GM23248 (cell line): ENCODE results near the gene ZNF14. TPM values are rescaled to one million over a fixed set of nuclear protein-coding genes. Genes with fewer than 3 reads are reported as not detected.
A peak's percentile ranks its signal among the peaks of the same experiment; 100 is the strongest.
"Not testable (repeated sequence)": the region's sequence is repeated elsewhere in the genome, so short reads cannot be mapped to it uniquely, and the experiment has no call there.

Source experiments
- DNase-seq: peaks from one replicate; pipeline ENCODE4 v3.0.0-alpha.2; 2015
- H2AFZ ChIP-seq: fragments of 200-600 bp; sonication (generic); 2 replicates; pipeline ENCODE4 v1.6.1; 2016; ENCODE audit warnings: antibody characterized with exemption
- H3F3A ChIP-seq: fragments of 200-600 bp; sonication (generic); 2 replicates; pipeline ENCODE4 v1.6.1; 2016; ENCODE audit warnings: mild to moderate bottlenecking, antibody characterized with exemption, mixed run types; ENCODE audit not compliant: insufficient read depth
- H3K27ac ChIP-seq: fragments of 200-600 bp; sonication (generic); 2 replicates; pipeline ENCODE4 v1.5.1; 2016; ENCODE audit warnings: mild to moderate bottlenecking
- H3K27me3 ChIP-seq: fragments of 200-600 bp; sonication (generic); replicated peaks from 2 replicates; pipeline ENCODE4 v1.6.1; 2016; ENCODE audit warnings: mild to moderate bottlenecking; ENCODE audit not compliant: insufficient read depth
- H3K36me3 ChIP-seq: fragments of 200-600 bp; sonication (generic); 2 replicates; pipeline ENCODE4 v1.6.1; 2016; ENCODE audit warnings: low read depth, mild to moderate bottlenecking
- H3K4me1 ChIP-seq: fragments of 200-600 bp; sonication (generic); 2 replicates; pipeline ENCODE4 v1.6.1; 2016; ENCODE audit warnings: mild to moderate bottlenecking; ENCODE audit not compliant: insufficient read depth
- H3K4me2 ChIP-seq: fragments of 200-600 bp; sonication (generic); one replicate; pipeline ENCODE4 v1.6.1; 2016; ENCODE audit warnings: mild to moderate bottlenecking; ENCODE audit not compliant: unreplicated experiment
- H3K4me3 ChIP-seq: fragments of 200-600 bp; sonication (generic); 2 replicates; pipeline ENCODE4 v1.5.1; 2016; ENCODE audit warnings: mild to moderate bottlenecking
- H3K79me2 ChIP-seq: fragments of 200-600 bp; sonication (generic); 2 replicates; pipeline ENCODE4 v1.6.1; 2016; ENCODE audit warnings: mild to moderate bottlenecking; ENCODE audit not compliant: insufficient read depth
- H3K9ac ChIP-seq: fragments of 200-600 bp; sonication (generic); 2 replicates; pipeline ENCODE4 v1.6.1; 2016; ENCODE audit warnings: mild to moderate bottlenecking
- H3K9me2 ChIP-seq: fragments of 200-600 bp; sonication (generic); 2 replicates; pipeline ENCODE4 v1.6.1; 2016; ENCODE audit warnings: mixed run types, mild to moderate bottlenecking, moderate library complexity; ENCODE audit not compliant: insufficient read depth
- H3K9me3 ChIP-seq: fragments of 200-600 bp; sonication (generic); one replicate; pipeline ENCODE4 v1.6.1; 2017; ENCODE audit warnings: low read depth
- H4K20me1 ChIP-seq: fragments of 200-600 bp; sonication (generic); 2 replicates; pipeline ENCODE4 v1.6.0; 2016; ENCODE audit not compliant: insufficient read depth
- EZH2 ChIP-seq: fragments of 200-600 bp; sonication (generic); IDR thresholded peaks from 2 replicates; pipeline ENCODE4 v1.6.1; 2018; ENCODE audit warnings: antibody characterized with exemption, mild to moderate bottlenecking; ENCODE audit not compliant: insufficient read depth, poor library complexity, severe bottlenecking
- EZH2phosphoT487 ChIP-seq: fragments of 200-600 bp; sonication (generic); IDR thresholded peaks from 2 replicates; pipeline ENCODE4 v1.6.1; 2018; ENCODE audit warnings: antibody characterized with exemption, moderate library complexity, mild to moderate bottlenecking, low read depth; ENCODE audit not compliant: insufficient read depth
- WGBS, 2 experiments: methylation state at CpG; one replicate each; pipeline ENCODE4 v1.1.6; 2015 to 2017; ENCODE audit warnings: low lambda C conversion rate in 2 of 2, low coverage in 1 of 2; ENCODE audit errors: missing lambda C conversion rate in 2 of 2; 5-methylcytosine and 5-hydroxymethylcytosine counted together
- in situ Hi-C: fragments of 300-500 bp; cut with MboI; formaldehyde crosslinking; loops from 2 replicates; pipeline ENCODE4 v1.15.0; 2020
- polyA plus RNA-seq: library from polyadenylated mRNA; unstranded; fragments of >200 nt; fragmentation: Nextera tagmentation; extraction: Ambion mirVana; gene quantifications from 2 replicates; pipeline ENCODE4 v1.2.1, GENCODE V29; 2016
- total RNA-seq: library from RNA; depleted of rRNA; stranded (reverse); fragments of >200 nt; shearing (Covaris generic); gene quantifications from 2 replicates; pipeline ENCODE4 v1.2.3, GENCODE V29; 2014

The ZNF14 gene
- total and polyA plus RNA-seq, 2 experiments from 2014 or later: 3.3 to 3.8 TPM

- in situ Hi-C loops: no loop called here
- TF ChIP-seq EZH2phosphoT487: no peak
- TF ChIP-seq EZH2: no peak
These were observed 43.5 kb upstream of the ZNF14 start for GRCh38 chr19:19776206-19777008.

GRCh38 chr19:19775891-19776205 lies 42.9 kb upstream of the ZNF14 start:
- no peaks in the 10 kb centered on the region for H3K36me3 ChIP-seq
- no peaks in the 10 kb centered on the region for H4K20me1 ChIP-seq
- in situ Hi-C loops: no loop called here
- H3K9me3 ChIP-seq: no peaks in the 10 kb centered on the region
- peak overlapping the region; percentile 98 for H2AFZ ChIP-seq
- no peak for TF ChIP-seq EZH2
- no peak for TF ChIP-seq EZH2phosphoT487
- peaks cover 11% of the 10 kb centered on the region; the same call in 1 of the 2 replicates for H3K4me1 ChIP-seq
- no peaks in the 10 kb centered on the region for H3K27me3 ChIP-seq
- peak overlapping the region; percentile 96 for H3K4me3 ChIP-seq
- H3F3A ChIP-seq: no peaks in the 10 kb centered on the region
- WGBS, 2 experiments: 0% methylated on average over 11 of the region's 11 CpGs
- H3K4me2 ChIP-seq: peak overlapping the region; percentile 80
- H3K27ac ChIP-seq: 0 out of 2 replicates have a peak overlapping the region, but pooled peaks have one; percentile 4
- H3K9me2 ChIP-seq: no peaks in the 10 kb centered on the region
- H3K79me2 ChIP-seq: peaks cover 45% of the 10 kb centered on the region
- H3K9ac ChIP-seq: peak overlapping the region; percentile 82
- DNase-seq: no peak

More at GRCh38 chr19:19776206-19777008, 43.5 kb upstream of the ZNF14 start:
- peak overlapping the region; percentile 82 for H3K9ac ChIP-seq
- peak overlapping the region; percentile 98 for H2AFZ ChIP-seq
- no peaks in the 10 kb centered on the region for H3K9me2 ChIP-seq
- no peaks in the 10 kb centered on the region for H3K9me3 ChIP-seq
- DNase-seq: peak; percentile 98
- H3K4me1 ChIP-seq: peaks cover 11% of the 10 kb centered on the region; the same call in 1 of the 2 replicates
- no peaks in the 10 kb centered on the region for H3K36me3 ChIP-seq
- H3K79me2 ChIP-seq: peaks cover 50% of the 10 kb centered on the region
- peak overlapping the region; percentile 96 for H3K4me3 ChIP-seq
- WGBS, 2 experiments: 0 to 1% methylated on average over 34 to 36 of the region's 36 CpGs
- H3F3A ChIP-seq: no peaks in the 10 kb centered on the region
- H3K27me3 ChIP-seq: no peaks in the 10 kb centered on the region
- H4K20me1 ChIP-seq: no peaks in the 10 kb centered on the region
- peak overlapping the region; percentile 18; the same call in 1 of the 2 replicates for H3K27ac ChIP-seq
- peak overlapping the region; percentile 99 for H3K4me2 ChIP-seq

GRCh38 chr19:19774354-19775033 lies 41.6 kb upstream of the ZNF14 start:
- Histone ChIP-seq H3K27me3 (no peaks in the 10 kb centered on the region), H3K4me1 (peaks cover 11% of the 10 kb centered on the region; the same call in 1 of the 2 replicates), H2AFZ (no peak overlapping the region), H3K27ac (no peak overlapping the region), H4K20me1 (no peaks in the 10 kb centered on the region), H3K79me2 (peaks cover 33% of the 10 kb centered on the region), H3K9me3 (no peaks in the 10 kb centered on the region), H3K9me2 (no peaks in the 10 kb centered on the region), H3K36me3 (no peaks in the 10 kb centered on the region), H3K4me3 (no peak overlapping the region), H3F3A (no peaks in the 10 kb centered on the region), H3K9ac (no peak overlapping the region), H3K4me2 (no peak overlapping the region)
- no peak for TF ChIP-seq EZH2
- TF ChIP-seq EZH2phosphoT487: no peak
- WGBS, 2 experiments: 84 to 86% methylated on average over 14 of the region's 14 CpGs
- no peak for DNase-seq
- in situ Hi-C loops: no loop called here

- H3K9me2 ChIP-seq, in situ Hi-C loops, H3F3A ChIP-seq, H4K20me1 ChIP-seq, H3K4me3 ChIP-seq, H3K9ac ChIP-seq, H3K36me3 ChIP-seq, H2AFZ ChIP-seq, H3K9me3 ChIP-seq, H3K27ac ChIP-seq, H3K79me2 ChIP-seq, H3K27me3 ChIP-seq, H3K4me1 ChIP-seq, DNase-seq, H3K4me2 ChIP-seq: not testable (repeated sequence)
- 64 to 67% methylated on average over 10 of the region's 10 CpGs for WGBS, 2 experiments
These were observed 39.1 kb upstream of the ZNF14 start for GRCh38 chr19:19771963-19772362.

GRCh38 chr19:19769971-19770370 lies 37.1 kb upstream of the ZNF14 start:
- H3K36me3 ChIP-seq, H3K4me1 ChIP-seq, H3K4me2 ChIP-seq, H3K79me2 ChIP-seq, H3K4me3 ChIP-seq, H3F3A ChIP-seq, DNase-seq, H3K9me3 ChIP-seq, H2AFZ ChIP-seq, H4K20me1 ChIP-seq, H3K9me2 ChIP-seq, H3K27ac ChIP-seq, H3K9ac ChIP-seq, in situ Hi-C loops, H3K27me3 ChIP-seq: not testable (repeated sequence)
- WGBS, 2 experiments: 82 to 83% methylated on average over 13 to 28 of the region's 28 CpGs
